Upper lobe of left lung (tissue), 4 donors: ENCODE results near the gene KNL1.

ENCODE experiments used
- CTCF ChIP-seq, 6 experiments: fragments of 450-650 bp in 4 of 6; fragments of 200-600 bp in 2 of 6; sonication (generic) in 2 of 6; IDR thresholded peaks; one replicate each; pipeline ENCODE4 v1.5.1; 2016 to 2019; ENCODE audit warnings: antibody characterized with exemption in 6 of 6
- EP300 ChIP-seq, 4 donors: sonication (generic); formaldehyde crosslinking; IDR thresholded peaks; one replicate each; pipeline ENCODE4 v1.5.1; 2017; ENCODE audit warnings: antibody characterized with exemption in 4 of 4, control low read depth in 2 of 4
- POLR2A ChIP-seq, 4 donors: fragments of 450-650 bp; IDR thresholded peaks; one replicate each; pipeline ENCODE4 v1.5.1; 2016 to 2017; ENCODE audit warnings: antibody characterized with exemption in 4 of 4, mild to moderate bottlenecking in 2 of 4

GRCh38 chr15:40584191-40584590, 9.9 kb upstream of the KNL1 start:
- no peak for TF ChIP-seq CTCF (IDR thresholded peaks at IDR 0.05)
- no peak for TF ChIP-seq POLR2A (IDR thresholded peaks at IDR 0.05)
- TF ChIP-seq EP300 (IDR thresholded peaks at IDR 0.05): no peak
